HG03342 (cell line): Measurements from ENCODE around the gene HMGA1.

ENCODE experiments used
- ATAC-seq: cut with Tn5 transposase; IDR thresholded peaks from one replicate; pipeline ENCODE4 v1.9.1; 2021; ENCODE audit warnings: mild to moderate bottlenecking, moderate library complexity; ENCODE audit not compliant: unreplicated experiment

HMGA1 gene, protein sequence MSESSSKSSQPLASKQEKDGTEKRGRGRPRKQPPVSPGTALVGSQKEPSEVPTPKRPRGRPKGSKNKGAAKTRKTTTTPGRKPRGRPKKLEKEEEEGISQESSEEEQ

DNA sequence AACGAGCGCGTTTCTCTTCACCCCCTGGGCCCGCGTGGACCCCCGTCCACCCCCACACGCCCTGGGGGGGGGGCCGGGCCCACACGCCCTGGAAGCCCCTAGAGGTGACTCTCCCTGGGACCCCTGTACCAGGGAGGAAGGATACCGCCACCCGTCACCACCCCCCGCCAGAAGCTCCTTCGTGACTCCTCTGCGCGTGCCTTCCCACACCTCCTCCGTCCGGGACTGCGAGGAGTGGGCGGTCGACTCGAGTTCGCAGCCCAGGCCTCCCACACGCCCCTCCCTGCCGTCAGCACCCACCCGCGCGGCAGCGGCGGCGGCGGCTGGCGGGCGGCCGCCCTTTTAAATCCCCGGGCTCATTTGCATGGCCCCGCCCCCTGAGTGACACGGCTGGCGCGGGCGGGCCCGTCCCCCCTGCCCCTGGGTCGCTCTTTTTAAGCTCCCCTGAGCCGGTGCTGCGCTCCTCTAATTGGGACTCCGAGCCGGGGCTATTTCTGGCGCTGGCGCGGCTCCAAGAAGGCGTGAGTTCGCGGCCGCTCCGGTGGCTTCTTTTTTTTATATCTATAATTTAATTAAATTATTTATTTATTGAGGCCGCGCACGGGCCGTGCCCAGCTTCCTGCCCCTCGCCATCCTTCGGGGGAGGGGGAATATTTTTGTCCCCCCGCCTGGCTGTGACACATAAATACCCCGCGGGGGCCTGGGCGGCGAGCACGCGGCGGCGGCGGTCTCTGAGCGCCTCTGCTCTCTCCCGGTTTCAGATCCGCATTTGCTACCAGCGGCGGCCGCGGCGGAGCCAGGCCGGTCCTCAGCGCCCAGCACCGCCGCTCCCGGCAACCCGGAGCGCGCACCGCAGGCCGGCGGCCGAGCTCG, at the start of gene HMGA1:
Gene HMGA1, plus strand, starts transcription at position 431 of the 873 bp plus-strand sequence. CDS start 3,908 bp downstream, outside the sequence.
- ATAC-seq, result peak; percentile 63

DNA sequence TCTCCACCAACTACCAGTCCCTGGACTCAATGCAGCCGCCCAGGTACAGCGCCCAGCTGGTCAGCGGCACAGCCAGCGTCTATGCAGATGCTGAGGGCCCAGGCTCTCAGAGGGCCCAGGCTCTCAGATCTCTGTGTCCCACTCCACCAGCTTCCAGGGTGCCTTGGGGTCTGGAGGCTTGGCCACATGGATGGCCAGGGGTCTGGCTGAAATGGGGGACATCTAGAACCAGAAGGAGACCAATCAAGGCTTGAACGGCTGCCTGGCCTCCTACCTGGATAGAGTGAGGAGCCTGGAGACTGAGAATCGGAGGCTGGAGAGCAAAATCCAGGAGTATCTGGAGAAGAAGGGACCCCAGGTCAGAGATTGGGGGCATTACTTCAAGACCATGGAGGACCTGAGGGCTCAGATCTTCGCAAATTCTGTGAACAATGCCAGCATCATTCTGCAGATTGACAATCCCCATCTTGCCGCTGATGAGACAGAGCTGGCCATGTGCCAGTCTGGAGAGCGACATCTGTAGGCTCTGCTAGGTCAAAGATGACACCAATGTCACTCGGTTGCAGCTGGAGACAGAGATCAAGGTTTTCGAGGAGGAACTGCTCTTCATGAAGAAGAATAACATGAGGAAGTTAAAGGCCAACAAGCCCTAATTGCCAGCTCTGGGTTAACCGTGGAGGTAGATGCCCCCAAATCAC, 46.7 kb upstream of the HMGA1 start:
- ATAC-seq, result no peak

DNA sequence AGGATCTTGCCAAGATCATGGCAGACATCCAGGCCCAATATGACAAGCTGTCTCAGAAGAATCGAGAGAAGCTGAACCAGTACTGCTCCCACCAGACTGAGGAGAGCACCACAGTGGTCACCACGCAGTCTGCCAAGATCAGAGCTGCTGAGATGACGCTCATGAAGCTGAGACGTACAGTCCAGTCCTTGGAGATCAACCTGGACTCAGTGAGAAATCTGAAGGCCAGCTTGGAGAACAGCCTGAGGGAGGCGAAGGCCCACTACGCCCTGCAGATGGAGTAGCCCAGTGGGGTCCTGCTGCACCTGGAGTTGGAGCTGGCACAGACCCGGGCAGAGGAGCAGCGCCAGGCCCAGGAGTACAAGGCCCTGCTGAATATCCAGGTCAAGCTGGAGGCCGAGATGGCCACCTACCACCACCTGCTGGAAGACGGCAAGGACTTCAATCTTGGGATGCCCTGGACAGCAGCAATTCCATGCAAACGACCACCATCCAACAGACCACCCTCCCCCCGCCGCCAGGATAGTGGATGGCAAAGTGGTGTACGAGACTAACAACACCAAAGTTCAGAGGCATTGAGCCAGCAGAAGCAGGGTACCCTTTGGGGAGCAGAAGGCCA, 46.1 kb upstream of the HMGA1 start:
- ATAC-seq, result no peak

DNA sequence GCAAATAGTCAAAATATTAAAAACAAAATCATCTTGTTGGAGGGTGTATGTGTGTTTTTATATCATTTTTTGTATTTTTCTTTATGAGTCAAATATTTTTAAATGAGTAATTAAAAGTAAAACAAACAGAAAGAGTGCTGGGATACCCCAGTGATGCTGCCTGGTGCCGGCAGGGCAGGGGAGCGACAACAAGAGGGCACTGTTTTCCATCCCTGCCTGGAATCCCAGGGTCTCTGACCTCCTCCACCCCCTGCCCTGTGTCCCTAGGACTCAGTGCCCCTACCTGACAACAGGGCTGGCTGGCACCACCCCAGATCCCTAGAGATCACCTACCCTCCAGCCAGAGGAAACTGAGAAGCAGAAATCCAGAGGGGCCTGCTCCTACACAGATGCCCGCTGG, 41.9 kb upstream of the HMGA1 start:
- no peak for ATAC-seq

DNA sequence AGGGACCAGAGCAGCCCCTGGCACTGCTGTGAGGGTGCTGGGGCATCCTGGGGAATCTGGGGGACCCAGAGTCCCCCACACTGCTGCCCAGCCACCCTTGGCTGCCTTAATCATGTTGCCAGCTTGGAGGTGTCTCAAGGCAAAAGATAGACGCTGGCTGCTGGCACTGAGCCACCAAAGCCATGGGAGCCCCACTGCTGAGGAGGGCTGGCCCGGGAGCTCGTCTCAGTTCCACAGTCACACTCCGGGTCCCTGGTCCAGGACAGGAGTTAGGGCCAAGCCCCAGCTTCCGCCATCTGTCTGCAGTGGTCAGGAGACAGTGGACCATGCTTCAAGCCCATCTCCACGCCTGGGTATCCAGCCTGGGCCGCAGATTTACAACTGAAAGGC, 41.0 kb upstream of the HMGA1 start:
- no peak for ATAC-seq

DNA sequence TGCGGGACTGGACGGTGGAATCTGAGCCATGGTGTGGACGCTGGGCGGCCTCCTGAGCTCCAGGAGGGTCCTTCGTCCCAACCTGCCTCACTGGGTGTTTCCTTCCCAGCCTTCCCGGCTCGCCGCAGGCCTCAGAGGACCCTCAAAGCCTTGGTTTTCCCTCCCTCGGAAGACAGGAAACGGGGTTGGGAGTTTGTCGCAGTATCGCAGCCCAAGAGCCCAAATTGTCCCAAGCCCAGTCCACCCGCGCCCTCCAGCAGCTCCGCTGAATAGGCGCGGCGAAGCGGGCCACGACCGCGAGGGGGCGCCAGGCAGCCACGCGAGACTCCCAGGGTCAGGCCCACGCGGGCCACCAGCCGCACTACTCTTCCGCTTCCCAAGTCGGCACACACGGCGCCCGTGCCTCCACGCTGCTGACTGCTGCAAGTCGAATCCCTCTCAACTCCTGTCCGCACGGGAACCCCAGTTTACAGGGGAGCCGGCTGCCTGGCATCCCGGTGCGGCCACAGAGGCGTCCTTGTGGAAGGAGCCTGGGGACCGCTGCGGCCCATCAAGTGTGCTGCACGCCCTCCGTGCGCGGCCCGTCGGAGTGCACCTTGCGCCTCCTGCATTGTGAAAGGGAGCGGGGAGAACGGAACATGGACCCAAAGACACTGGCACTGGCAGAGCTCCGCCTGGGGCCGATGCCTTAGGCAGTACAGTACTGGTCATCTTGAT, 40.4 kb upstream of the HMGA1 start:
- peak; percentile 52 for ATAC-seq

DNA sequence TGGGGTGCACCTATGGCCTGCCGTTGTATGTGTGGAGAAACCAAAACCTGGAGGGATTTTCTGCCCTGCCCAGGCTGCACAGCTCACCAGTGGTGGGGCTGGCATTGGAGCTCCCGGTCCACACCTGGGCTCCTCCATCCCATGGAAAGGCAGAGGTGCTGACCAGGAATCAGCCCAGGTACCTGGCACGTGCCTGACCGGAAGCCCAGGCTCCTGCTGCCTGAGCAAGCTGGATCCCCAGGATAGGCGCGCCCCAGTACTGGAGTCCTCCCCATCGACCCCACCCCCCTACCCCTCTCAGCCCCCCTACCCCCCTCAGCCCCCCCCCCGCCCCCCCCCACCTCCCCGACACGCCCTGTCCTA, 39.9 kb upstream of the HMGA1 start:
- ATAC-seq, result peak; percentile 11

DNA sequence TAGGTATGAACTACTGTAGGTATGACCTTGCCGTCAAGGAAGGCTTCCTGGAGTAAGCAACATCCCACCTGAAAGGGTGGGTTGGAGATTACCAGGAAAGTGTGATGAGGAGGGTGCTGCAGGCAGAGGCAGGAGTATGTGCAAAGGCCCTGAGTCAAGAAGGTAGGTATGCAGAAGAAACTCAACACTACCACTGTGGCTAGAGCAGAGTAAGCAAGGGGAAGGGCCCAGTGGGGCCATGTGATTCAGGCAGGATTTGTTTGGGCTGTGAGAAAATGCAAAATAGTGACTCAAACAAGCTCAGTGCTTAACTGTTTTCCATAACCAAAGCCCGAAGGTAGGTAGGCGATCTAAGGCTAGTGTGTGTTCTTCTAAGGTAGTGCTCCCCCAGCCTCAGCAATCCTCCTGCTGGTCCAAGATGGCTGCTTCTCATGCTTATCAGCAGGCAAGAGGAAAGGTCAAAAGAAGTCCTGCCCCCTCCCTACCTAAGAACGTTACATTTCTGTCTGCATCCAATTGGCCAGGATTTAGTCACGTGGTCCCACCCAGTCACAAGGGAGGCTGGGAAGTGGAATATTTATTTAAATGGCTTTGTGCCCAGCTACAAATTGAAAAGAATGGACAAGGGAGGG, 36.2 kb upstream of the HMGA1 start:
- no peak for ATAC-seq

DNA sequence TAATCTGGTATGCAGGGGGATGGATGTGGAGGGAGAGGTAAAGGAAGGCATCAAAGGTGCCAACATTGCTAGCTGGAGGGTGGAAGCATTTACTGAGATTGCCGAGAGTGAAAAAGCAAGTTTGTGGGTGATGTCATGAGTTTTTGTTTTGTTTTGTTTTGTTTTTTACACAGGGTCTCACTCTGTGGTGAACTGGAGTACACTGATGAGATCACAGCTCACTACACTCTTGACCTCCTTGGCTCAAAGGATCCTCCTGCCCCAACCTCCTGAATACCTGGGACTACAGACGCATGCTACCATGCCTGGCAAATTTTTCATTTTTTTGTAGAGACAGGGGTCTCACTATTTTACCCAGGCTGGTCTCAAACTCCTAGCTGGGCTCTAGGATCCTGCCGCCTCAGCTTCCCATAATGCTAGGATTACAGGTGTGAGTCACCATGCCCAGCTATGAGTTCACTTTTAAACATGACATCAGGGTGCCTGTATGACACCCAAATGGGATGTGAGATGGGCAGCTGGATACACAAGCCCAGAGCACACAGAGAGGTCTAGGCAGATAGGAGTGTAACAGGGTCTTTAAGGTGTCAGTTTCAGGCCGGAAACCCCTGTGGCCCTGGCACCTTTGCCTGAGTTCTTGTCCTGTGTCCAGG, 35.1 kb upstream of the HMGA1 start:
- ATAC-seq, result no peak

DNA sequence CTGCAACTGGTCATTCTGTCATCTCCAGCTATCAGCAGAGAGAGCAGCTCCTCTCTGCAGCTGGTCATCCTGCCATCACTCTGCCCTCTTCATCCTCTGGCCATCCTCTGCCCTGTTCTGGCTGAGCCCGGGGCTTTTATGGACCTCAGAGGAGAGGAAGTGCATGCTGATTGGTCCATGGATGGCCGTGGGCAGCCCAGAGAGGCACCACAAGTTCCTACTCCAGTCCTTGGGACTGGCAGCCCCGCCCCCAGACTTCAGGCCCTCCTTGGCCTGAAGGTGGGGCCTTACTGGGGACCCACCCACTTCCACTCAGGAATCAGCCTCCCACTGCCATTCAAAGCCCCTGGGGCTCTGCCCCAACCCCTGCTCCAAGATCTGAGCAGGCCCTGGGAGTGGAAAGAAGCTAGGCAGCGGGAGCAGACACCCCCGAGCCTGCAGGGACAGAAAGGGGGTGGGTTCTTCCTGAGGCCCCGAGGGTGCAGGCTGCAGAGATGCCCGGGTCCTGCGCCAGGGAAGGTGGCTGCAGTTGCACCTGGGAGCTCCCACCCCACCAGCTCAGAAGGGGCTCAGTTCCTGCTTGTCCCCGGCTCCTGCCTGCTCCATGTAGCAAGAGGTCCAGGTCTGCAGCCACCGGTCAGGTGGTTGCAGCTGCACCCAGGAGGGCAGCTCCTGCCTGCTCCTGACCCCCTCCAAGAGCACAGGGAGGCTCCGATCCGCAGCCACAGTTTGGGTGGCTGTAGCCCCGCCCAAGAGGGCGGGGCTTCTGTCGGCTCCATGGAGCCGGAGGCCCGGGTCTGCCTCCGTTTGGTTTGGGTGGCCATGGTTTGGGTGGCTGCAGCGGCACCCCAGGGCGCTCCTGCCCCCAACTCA, 34.1 kb upstream of the HMGA1 start:
- no peak for ATAC-seq

DNA sequence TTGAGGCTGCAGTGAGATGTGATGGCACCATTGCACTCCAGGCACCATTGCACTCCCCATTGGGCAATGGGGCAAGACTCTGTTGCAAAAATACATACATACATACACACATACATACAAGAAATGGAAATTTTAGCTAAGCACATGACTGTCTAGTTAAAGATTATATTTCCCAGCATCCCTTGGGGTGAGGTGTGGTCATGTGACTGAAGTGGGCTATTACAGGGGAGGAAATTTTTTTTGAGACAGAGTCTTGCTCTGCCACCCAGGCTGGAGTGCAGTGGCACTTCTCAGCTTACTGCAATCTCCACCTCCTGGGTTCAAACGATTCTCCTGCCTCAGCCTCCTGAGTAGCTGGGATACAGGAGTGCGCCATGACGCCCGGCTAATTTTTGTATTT, 32.0 kb upstream of the HMGA1 start:
- ATAC-seq, result no peak

DNA sequence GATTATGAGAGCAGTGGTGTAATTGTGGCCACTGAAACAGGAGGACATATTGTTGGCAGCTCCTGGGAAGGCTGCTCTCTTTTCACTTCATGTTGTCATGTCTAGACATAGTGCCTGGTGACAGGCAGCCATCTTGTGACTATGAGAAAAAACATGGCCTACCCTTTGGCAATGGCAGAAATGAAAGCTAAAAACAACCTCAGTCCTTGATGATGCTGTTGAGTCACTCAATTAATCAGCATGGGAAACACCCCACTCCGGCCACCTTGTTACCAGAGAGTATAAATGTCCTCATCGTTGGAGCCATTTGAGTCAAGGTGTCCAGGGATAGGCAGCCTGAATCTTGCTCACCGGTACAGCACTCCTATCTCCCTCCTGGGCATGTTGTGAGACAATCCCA, 31.2 kb upstream of the HMGA1 start:
- ATAC-seq, result no peak

DNA sequence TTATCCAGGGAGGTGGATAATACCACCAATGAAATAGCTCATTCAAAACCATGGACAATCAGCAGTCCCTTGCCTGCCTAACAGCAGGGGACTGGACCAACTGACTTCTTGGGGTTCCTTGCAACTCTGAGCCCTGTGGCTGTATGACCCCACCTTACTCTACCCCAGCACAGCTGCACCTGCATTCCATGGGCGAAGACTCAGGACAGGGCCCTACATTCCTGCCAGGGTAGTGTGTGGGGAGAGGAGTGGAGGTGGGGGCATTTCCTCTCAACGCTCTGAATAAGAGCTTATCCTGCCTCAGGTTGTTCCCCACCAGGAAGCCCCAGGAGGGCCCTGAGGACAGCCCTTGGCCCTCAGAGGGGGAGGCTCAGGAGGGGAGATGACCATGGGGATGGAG, 30.8 kb upstream of the HMGA1 start:
- no peak for ATAC-seq

DNA sequence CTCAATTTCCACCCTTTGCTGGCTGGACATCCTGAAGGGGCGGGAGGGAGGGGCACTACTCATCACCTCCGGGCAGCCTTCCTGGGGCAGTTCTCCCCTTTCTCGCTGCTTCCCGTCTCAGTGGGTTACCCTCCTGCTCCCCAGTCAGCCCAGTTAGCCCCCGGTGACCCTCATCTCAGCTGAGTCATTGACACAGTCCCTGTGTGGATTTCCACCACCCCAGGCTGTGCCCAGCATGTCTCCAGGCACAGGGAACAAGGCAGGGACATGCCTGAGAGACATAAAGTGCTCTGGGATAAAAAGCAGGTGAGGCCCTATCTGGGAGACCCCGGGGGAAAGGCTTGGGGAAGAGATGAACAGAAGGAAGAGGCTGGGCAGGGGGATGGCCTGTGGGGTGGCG, 29.9 kb upstream of the HMGA1 start:
- ATAC-seq, result no peak

DNA sequence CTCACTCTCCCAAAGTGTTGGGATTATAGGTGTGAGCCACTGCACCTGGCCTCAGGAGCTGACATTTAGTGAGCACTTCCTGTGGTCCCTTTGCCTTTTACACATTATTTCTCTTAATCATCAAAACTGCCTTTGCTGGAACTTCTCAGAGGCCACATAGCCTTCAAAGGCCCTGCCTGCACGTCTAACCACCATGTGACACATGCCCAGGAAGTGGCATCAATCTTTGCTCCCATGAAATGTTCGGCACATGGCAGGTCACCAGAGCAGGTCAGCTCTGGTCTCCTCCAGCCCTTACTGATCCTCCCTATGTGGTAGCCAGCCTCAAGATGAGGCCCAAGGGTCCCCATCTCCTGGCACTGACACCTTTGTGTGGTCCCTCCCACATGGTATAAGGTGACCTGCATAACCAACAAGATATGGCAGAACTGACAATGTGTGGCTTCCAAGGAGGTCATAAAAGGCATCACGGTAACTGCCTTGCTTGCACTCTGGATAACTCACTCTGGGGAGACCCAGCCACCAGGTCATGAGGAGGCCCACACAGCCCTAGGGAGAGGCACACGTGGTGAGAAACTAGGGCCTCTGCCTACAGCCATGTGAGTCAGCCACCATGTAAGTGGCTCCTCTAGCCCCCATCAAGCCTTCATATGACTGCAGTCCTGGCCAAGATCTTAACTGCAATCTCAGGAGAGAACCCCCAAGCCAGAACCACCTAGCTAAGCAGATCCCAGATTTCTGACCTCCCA, 28.8 kb upstream of the HMGA1 start:
- no peak for ATAC-seq

DNA sequence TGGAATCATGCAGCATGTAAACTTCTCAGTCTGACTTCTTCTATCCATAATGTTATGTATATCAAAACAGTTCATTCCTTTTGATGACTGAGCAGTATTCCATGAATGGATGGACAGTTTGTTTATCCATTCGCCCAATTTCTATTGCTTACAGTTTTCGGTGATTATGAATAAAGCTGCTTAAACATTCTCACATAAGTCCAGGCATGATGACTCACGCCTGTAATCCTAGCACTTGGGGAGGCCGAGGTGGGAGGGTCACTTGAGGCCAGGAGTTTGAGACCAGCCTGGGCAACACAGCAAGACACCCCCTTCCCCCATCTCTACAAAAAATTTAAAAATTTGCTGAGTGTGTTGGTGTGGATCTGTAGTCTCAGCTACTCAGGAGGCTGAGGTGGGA, 22.9 kb upstream of the HMGA1 start:
- ATAC-seq, result no peak

DNA sequence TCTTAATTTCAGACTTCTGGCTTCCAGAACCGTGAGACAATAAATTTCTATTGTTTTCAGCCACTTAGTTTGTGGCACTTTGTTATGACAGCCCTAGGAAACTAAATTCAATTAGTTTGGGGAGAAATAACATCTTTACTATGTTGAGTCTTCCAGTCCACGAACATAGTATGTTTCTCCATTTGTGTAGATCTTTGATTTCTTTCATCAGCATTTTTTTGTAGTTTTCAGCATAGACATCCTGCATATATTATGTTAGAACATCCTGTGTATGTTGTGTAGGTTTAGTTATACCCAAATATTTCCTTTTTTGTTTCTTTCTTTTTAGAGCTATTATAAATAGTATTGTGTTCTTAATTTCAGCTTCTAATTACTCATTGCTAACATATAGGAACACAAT, 18.0 kb upstream of the HMGA1 start:
- ATAC-seq, result no peak

DNA sequence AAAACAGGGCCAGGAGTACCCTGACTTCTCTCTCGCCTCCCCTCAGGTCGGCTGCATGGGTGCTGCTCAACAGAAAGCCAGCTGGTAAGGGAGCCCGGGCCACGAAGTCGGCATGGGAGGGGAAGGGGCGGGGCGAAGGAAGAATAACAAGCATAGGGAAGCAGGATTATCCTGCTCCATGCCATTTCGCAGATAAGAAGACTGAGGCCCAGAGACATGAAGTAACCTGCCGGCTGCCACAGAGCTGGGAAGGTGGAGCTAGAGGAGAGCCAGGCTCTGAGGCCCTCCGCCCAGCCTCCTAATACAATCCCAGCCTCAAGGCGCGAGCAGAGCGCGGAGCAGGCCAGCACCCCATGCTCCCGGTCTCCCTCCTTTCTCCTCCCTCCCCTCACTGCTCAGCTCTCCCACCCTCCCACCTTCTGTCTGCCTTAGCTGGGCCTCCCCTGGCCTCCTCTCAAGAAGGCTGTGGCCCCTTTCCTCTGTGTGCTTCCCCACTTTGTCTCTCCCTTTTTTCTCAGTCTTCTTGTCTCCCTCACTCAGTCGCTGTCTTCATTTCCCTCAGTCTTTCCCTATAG, 13.2 kb upstream of the HMGA1 start:
- no peak for ATAC-seq
